Adrenal gland (tissue), 12 donors: Measurements from ENCODE around the gene TRAK2. TPM values are rescaled to one million over a fixed set of nuclear protein-coding genes. Genes with fewer than 3 reads are reported as not detected.
A peak's percentile ranks its signal among the peaks of the same experiment; 100 is the strongest.

Source experiments
- DNase-seq, 7 donors: peaks; one replicate each; pipeline ENCODE4 v3.0.0-alpha.2; 2019 to 2020
- H3K27ac ChIP-seq, 5 donors: fragments of 200-600 bp; sonication (generic) in 4 of 5; 1 replicate in 3 of 5; 2 replicates in 2 of 5; pipeline versions ENCODE4 v1.5.1 to v1.8.0; 2016 to 2020; ENCODE audit warnings: mild to moderate bottlenecking in 1 of 5
- H3K27me3 ChIP-seq: fragments of 200-600 bp; 2 replicates; pipeline ENCODE4 v1.8.0; 2021
- H3K36me3 ChIP-seq, 2 donors: fragments of 200-600 bp; replicated peaks in 1 of 2; 1 replicate in 1 of 2; 2 replicates in 1 of 2; pipeline versions ENCODE4 v1.5.1 to v1.8.0; 2018 to 2022
- H3K4me1 ChIP-seq, 2 donors: fragments of 200-600 bp; replicated peaks in 1 of 2; 1 replicate in 1 of 2; 2 replicates in 1 of 2; pipeline versions ENCODE4 v1.5.1 to v1.8.0; 2018 to 2021
- H3K4me3 ChIP-seq, 4 donors: fragments of 200-600 bp; sonication (generic) in 3 of 4; one replicate each; pipeline ENCODE4 v1.5.1; 2016 to 2018
- H3K9me3 ChIP-seq, 3 donors: fragments of 200-600 bp; sonication (generic) in 1 of 3; replicated peaks in 1 of 3; 1 replicate in 2 of 3; 2 replicates in 1 of 3; pipeline versions ENCODE4 v1.5.1 to v1.8.0; 2016 to 2021
- POLR2A ChIP-seq, 2 donors: fragments of 450-650 bp; IDR thresholded peaks; one replicate each; pipeline ENCODE4 v1.6.1; 2017; ENCODE audit warnings: antibody characterized with exemption in 2 of 2, mild to moderate bottlenecking in 2 of 2, moderate library complexity in 1 of 2
- WGBS, 4 donors: extraction: QIAGEN DNeasy Blood & Tissue Kit in 2 of 4; methylation state at CpG; one replicate each; pipeline versions ENCODE4 v1.1.5 to v1.1.7; 2013 to 2017; 5-methylcytosine and 5-hydroxymethylcytosine counted together
- intact Hi-C, 2 donors: fragments of 100-400 bp; cut with DNase I; formaldehyde crosslinking; loops; one replicate each; pipeline versions ENCODE4 v1.14.1 to v1.15.0; 2022 to 2023
- polyA plus RNA-seq, 3 donors: library from polyadenylated mRNA; stranded (reverse); fragments of 200-250 nt in 2 of 3; fragments of 350-450 nt in 1 of 3; fragmentation: Illumina TruSeq in 1 of 3; extraction: RNeasy Lipid Tissue Mini Kit (QIAGEN cat#74804) in 1 of 3; gene quantifications; one replicate each; pipeline ENCODE4 v1.2.3, GENCODE V29; 2013 to 2014
- total RNA-seq, 9 donors: library from RNA; depleted of rRNA in 4 of 9; stranded (reverse); fragments of >200 nt in 4 of 9; fragments of 120-200 nt in 1 of 9; fragmentation: NEBNext Ultra II Directional in 1 of 9; extraction: Animal tissue kit (Norgen Biotek cat#: 25700) in 1 of 9; gene quantifications; one replicate each; pipeline versions ENCODE4 v1.1.0 to v1.2.4, GENCODE V29; 2013 to 2023
- TF ChIP-seq, protein P1 (sequence below), 6 experiments: fragments of 450-650 bp in 4 of 6; fragments of 200-600 bp in 2 of 6; sonication (generic) in 1 of 6; IDR thresholded peaks; 1 replicate in 5 of 6; 2 replicates in 1 of 6; pipeline versions ENCODE4 v1.5.1 to v1.8.0; 2016 to 2021; ENCODE audit warnings: antibody characterized with exemption in 6 of 6, mild to moderate bottlenecking in 2 of 6, moderate library complexity in 1 of 6
- donor health status: healthy with polysubstance abuse.
- donor health status: Bipolar disorder and iron deficiency.
- donor health status: DM: yes; HTN: yes; CAD: no.
- donor health status: DM: no; HTN: no; CAD: no.
- donor health status: DM: no; HTN: no; CAD: no.
- donor health status: DM: yes; HTN: yes; CAD: no.

TRAK2 gene
- total and polyA plus RNA-seq, 12 donors, result 17.6 to 66.9 (median 41.6) TPM

DNA sequence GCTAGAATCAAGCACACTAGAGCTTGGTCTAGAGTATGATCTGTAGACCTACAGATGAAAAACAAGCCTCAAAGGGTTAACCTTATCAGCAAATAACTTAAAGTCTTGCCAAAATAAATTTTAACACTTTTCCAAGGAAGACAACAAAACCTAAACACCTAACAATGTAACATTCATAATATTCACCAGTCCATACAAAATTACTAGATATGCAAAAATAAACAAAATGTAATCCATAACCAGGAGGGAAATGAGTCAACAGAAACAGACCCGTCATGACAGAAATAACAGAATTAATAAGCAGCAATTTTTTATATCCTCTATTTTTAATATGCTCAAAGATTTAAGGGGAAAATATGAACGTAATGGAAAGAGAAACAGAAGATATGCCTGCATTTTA lies 36.1 kb downstream of the TRAK2 start:
- Histone ChIP-seq H3K36me3 (no peaks in the 10 kb centered on the region), H3K4me3 (no peak overlapping the region), H3K4me1 (peaks cover 31 to 46% of the 10 kb centered on the region in 2 donors), H3K9me3 (no peaks in the 10 kb centered on the region), H3K27ac (peak overlapping the region in 3 of 5 donors; percentile 27 to 56 (median 56)), H3K27me3 (no peaks in the 10 kb centered on the region)
- intact Hi-C loops, result no loop called here
- no peak for TF ChIP-seq POLR2A (IDR thresholded peaks at IDR 0.05)
- TF ChIP-seq, protein P1, sequence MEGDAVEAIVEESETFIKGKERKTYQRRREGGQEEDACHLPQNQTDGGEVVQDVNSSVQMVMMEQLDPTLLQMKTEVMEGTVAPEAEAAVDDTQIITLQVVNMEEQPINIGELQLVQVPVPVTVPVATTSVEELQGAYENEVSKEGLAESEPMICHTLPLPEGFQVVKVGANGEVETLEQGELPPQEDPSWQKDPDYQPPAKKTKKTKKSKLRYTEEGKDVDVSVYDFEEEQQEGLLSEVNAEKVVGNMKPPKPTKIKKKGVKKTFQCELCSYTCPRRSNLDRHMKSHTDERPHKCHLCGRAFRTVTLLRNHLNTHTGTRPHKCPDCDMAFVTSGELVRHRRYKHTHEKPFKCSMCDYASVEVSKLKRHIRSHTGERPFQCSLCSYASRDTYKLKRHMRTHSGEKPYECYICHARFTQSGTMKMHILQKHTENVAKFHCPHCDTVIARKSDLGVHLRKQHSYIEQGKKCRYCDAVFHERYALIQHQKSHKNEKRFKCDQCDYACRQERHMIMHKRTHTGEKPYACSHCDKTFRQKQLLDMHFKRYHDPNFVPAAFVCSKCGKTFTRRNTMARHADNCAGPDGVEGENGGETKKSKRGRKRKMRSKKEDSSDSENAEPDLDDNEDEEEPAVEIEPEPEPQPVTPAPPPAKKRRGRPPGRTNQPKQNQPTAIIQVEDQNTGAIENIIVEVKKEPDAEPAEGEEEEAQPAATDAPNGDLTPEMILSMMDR (IDR thresholded peaks at IDR 0.05), result no peak
- DNase-seq, result no peak
- 3 to 15% (median 6%) methylated on average over 2 of the region's 2 CpGs for WGBS, 4 donors

DNA sequence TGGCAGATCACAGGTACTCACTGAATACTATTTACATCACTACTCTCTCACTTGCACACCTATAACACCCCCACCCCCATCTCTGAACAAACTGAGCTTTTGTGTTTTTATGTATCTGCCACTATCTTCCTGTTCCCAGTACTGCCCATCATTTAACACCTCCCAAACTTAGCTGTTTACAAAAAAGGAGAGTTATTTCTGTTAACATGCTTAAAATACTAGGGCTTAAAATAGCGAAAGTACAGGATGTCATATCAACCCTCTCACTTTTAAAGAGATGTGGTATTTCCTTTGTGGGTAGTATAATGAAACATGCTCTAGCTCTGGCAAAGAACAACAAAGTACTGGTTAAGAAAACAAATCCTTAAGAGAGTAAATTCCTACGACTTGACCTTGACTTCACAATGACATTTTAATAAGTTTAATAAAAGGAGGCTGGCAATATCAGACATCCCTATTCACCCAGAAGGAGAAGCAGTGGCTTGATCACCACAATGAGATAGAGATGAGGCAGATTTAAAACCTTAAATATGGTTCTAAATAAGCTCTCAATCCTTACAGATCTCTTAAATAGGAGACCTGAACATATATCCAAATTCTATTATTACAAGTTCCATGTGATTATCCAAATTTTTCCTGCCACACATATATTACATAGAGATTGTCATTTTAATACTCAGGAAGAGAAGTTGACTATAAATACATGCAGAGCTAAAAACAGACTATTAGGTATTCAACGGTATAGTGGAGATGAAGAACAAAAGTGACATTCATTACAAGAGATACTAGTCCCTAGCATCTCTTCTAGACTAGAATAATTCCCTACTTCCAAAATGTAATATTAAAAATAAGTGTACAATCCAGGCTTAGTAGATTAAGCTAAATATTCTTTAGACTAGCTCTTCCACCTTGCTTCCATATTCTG lies 36.9 kb downstream of the TRAK2 start:
- no peak for DNase-seq
- intact Hi-C loops, result no loop called here
- Histone ChIP-seq H3K27ac (peak overlapping the region in 3 of 5 donors; percentile 32 to 56 (median 42)), H3K4me1 (peaks cover 31 to 42% of the 10 kb centered on the region in 2 donors), H3K27me3 (no peaks in the 10 kb centered on the region), H3K9me3 (no peaks in the 10 kb centered on the region), H3K36me3 (no peaks in the 10 kb centered on the region), H3K4me3 (peak overlapping the region in 1 of 4 donors; percentile 16)
- no peak for TF ChIP-seq POLR2A (IDR thresholded peaks at IDR 0.05)
- TF ChIP-seq, protein P1 (IDR thresholded peaks at IDR 0.05), result no peak
- 21 to 31% (median 30%) methylated on average over 3 of the region's 3 CpGs for WGBS, 4 donors

DNA sequence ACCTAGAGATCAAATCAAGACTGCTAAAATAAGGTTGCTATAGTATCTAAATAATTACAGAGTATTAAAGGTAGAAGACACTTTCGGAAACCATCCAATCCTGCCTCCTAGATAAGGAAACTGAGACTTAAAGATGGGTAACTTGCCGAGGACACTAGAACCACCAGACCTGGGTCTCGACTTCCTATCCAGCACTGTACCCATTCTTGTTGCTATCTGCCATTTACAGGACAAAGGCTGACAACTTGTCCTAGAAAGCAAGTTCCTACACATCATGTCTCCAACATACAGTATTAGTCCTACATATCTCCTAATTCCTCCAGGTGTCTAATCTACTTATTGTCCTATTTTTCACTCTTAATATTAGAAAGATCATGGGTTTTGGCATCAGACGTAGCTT lies 37.7 kb downstream of the TRAK2 start:
- no peaks in the 10 kb centered on the region for H3K27me3 ChIP-seq
- H3K4me1 ChIP-seq, result peaks cover 31 to 46% of the 10 kb centered on the region in 2 donors
- peak overlapping the region in 1 of 4 donors; percentile 16 for H3K4me3 ChIP-seq
- intact Hi-C loops, result no loop called here
- H3K36me3 ChIP-seq, result no peaks in the 10 kb centered on the region
- WGBS, 4 donors, result 46 to 59% (median 58%) methylated on average over 4 of the region's 4 CpGs
- TF ChIP-seq, protein P1 (IDR thresholded peaks at IDR 0.05), result no peak
- TF ChIP-seq POLR2A (IDR thresholded peaks at IDR 0.05), result no peak
- no peaks in the 10 kb centered on the region for H3K9me3 ChIP-seq
- DNase-seq, result no peak
- H3K27ac ChIP-seq, result peak overlapping the region in 2 of 5 donors; percentile 32 to 42

DNA sequence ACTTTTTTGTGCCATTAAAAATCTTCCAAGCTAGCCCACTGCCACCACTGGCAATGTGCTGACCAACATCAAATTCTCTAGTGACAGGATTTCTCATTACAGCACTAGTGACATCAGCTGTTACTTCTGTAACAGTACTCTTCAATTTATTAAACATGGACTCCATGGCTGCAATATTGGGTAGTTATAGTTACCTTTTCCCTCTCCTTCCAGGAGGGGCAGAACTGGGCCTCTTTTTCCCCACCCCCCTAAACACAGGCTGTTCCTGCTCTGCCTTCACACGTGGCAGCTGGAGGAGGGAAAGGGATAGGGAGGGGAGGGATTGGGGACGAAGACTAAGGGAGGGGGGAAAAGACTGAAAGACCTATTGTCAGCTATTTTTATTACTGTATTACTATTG lies 38.1 kb downstream of the TRAK2 start:
- no peaks in the 10 kb centered on the region for H3K36me3 ChIP-seq
- no peak for TF ChIP-seq POLR2A (IDR thresholded peaks at IDR 0.05)
- TF ChIP-seq, protein P1 (IDR thresholded peaks at IDR 0.05), result no peak
- intact Hi-C loops, result no loop called here
- WGBS, 4 donors, result 31 to 74% (median 58%) methylated on average over 2 of the region's 2 CpGs
- no peaks in the 10 kb centered on the region for H3K27me3 ChIP-seq
- H3K27ac ChIP-seq, result no peak overlapping the region
- no peak overlapping the region for H3K4me3 ChIP-seq
- no peaks in the 10 kb centered on the region for H3K9me3 ChIP-seq
- DNase-seq, result no peak
- H3K4me1 ChIP-seq, result peaks cover 31 to 46% of the 10 kb centered on the region in 2 donors
